T-helper 2 cell treated with Interferon-gamma antibody and Interleukin-4, amounts not matched to agents 5 μg/mL and 100 μg/mL, for 36 hours (primary cell): Measurements from ENCODE around the gene SLC19A1.
A peak's percentile ranks its signal among the peaks of the same experiment; 100 is the strongest.

Experiments
- DNase-seq: peaks from one replicate; pipeline ENCODE4 v3.0.0; 2021; ENCODE audit warnings: low spot score
- H3K27ac Mint-ChIP-seq: one replicate; pipeline ENCODE4 v1.8.0; 2021; ENCODE audit warnings: mild to moderate bottlenecking, mixed read lengths
- H3K27me3 Mint-ChIP-seq: one replicate; pipeline ENCODE4 v1.8.0; 2021; ENCODE audit warnings: low read depth, mixed read lengths
- H3K36me3 Mint-ChIP-seq: one replicate; pipeline ENCODE4 v1.8.0; 2021; ENCODE audit warnings: low read depth, mixed read lengths
- H3K4me1 Mint-ChIP-seq: one replicate; pipeline ENCODE4 v1.8.0; 2021; ENCODE audit warnings: low read depth, mixed read lengths
- H3K4me3 Mint-ChIP-seq: one replicate; pipeline ENCODE4 v1.8.0; 2022; ENCODE audit warnings: mild to moderate bottlenecking, moderate library complexity, mixed read lengths
- H3K9me3 Mint-ChIP-seq: one replicate; pipeline ENCODE4 v1.8.0; 2021; ENCODE audit warnings: mixed read lengths

Gene SLC19A1

DNA sequence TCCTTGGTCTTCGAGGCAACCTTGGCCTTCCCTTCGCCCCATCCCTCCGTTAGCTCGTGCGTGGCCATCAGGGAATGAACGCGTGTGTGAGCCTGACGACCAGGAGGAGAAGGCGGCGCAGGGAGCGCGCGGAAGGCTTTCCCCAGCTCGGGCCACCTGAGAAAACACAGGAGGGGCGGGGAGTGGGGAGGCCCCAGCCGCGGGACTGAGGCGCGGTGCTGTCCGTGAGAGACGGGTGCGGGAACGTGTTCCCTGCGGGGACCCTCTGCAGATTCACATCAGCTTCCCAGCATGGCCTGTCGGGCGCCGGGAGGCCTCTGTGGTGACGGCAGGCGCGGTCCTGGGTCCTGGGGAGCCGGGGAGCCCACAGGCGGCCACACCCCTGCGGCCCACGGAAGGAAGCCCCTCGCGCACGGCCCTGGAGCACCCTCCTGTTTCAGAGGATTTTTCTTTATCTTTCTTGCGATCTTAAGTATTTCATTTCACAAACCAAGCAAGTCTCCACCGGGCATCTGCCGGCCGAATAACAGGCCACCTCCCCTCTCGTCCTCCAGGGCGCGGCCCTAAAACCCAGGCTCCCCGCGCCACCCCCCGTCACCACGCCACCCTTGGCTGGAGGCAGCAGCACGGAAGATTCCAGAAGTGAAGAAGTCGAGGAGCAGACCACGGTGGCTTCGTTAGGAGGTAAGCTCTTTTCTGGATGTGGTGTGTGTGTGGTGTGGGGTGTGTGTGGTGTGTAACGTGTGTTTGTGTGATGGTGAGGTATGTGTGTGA is 66.3 kb downstream of the SLC19A1 start:
- H3K9me3 Mint-ChIP-seq: no peaks in the 10 kb centered on the region
- no peaks in the 10 kb centered on the region for H3K36me3 Mint-ChIP-seq
- no peaks in the 10 kb centered on the region for H3K27me3 Mint-ChIP-seq
- DNase-seq: no peak
- H3K27ac Mint-ChIP-seq: peak overlapping the region; percentile 15
- H3K4me3 Mint-ChIP-seq: peak overlapping the region; percentile 1
- peaks cover 25% of the 10 kb centered on the region for H3K4me1 Mint-ChIP-seq

DNA sequence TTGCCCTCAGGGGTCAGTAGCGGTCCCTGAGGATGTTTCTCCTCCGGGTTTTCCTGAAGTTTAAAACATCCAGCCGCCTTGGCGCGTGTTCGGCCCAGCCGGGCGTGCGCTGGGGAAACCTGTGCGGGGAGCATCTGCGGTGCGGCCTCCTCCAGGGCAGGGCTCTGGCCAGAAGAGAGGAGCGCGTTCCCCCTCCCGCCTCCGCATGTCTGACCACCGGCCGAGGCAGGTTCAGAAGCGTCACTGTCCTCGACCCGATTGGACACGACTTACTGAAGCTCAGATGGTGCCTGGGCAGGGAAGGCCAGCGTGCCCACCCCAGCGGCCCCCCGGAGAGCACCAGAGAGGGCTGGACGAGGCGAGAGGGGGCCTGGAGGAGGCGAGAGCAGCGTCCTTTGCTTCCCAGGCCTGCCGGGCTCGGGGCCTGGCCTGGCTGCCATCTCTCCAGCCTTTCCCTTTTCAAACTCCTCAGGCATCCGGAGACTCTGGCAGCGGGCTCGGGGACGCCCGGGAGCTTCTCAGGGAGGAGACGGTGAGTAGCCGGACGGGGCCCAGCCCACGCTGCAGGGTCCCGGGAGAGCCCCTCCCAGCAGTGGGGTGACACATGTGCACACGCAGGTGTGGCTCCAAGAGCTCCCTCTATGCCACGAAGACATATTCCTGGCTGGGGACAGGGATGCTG is 67.1 kb downstream of the SLC19A1 start:
- no peak overlapping the region for H3K4me3 Mint-ChIP-seq
- no peaks in the 10 kb centered on the region for H3K27me3 Mint-ChIP-seq
- H3K36me3 Mint-ChIP-seq: no peaks in the 10 kb centered on the region
- DNase-seq: no peak
- H3K27ac Mint-ChIP-seq: no peak overlapping the region
- peaks cover 27% of the 10 kb centered on the region for H3K4me1 Mint-ChIP-seq
- no peaks in the 10 kb centered on the region for H3K9me3 Mint-ChIP-seq

DNA sequence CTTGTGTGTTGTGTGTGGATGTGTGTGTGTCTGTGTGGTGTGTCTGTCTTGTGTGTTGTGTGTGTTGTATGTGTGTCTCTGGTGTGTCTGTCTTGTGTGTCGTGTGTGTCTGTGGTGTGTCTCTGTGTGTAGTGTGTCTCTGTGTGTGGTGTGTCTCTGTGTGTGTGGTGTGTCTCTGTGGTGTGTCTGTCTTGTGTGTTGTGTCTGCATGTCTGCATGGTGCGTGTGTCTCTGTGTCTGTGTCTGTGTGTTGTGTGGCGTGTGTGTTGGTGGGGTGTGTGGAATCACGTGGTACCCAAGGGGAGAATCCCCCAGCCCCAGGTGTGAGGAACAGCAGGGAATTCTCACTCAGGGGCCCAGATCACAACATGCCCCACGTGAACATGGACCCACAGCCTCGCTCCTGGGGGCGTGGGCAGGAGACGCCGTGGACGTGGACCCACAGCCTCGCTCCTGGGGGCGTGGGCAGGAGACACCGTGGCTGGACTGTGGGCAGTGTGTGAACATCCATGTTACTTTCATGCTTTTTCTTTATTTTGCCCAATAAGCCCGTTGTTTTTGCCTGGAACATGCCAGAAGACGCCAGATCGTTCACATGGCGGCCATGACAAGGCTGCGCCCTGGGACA is 67.8 kb downstream of the SLC19A1 start:
- H3K27me3 Mint-ChIP-seq: no peaks in the 10 kb centered on the region
- no peaks in the 10 kb centered on the region for H3K9me3 Mint-ChIP-seq

DNA sequence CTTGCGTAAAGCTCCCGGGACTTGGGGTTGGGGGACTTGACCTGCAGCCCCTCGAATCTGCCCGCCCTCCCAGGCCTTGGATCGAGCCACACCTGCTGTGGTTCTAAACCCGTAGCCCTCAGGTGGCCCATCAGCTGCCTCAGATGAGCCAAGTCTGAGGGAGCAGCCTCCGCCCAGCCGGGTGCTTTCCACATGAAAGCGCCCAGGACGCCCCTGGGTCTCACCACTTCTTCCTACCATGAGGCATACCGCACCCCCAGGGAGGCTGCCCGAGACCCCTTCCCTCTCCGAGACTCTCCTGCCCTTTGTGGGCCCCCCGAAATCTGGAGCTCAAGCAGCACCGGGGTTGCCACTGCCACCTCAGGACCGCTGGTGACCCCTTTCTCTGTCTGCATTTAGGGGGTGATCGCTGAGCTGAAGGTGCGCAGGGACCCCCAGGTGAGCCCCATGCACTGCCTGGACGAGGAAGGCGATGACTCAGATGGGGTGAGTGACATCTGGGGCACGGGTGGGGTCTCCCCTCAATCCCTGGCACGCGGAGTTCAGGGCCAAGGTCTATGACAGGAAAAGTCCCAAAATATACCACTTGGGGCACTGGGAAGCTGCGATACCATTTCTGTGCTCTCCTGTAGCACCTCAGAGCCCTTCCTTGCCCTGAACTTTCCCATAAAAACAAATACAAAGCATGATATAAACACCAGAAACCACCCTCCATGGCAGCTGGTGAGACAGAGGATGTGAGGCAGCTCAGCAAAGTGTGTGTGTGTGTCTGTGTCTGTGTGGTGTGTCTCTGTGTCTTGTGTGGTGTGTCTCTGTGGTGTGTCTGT is 68.5 kb downstream of the SLC19A1 start:
- Mint-ChIP-seq H3K4me1 (peaks cover 23% of the 10 kb centered on the region), H3K27ac (peak overlapping the region; percentile 41), H3K4me3 (no peak overlapping the region), H3K36me3 (no peaks in the 10 kb centered on the region), H3K9me3 (no peaks in the 10 kb centered on the region), H3K27me3 (no peaks in the 10 kb centered on the region)
- no peak for DNase-seq

More for the DNA sequence above, 67.8 kb downstream of the SLC19A1 start:
- no peak for DNase-seq
- H3K36me3 Mint-ChIP-seq: no peaks in the 10 kb centered on the region
- peaks cover 28% of the 10 kb centered on the region for H3K4me1 Mint-ChIP-seq
- H3K27ac Mint-ChIP-seq: peak overlapping the region; percentile 41
- no peak overlapping the region for H3K4me3 Mint-ChIP-seq

DNA sequence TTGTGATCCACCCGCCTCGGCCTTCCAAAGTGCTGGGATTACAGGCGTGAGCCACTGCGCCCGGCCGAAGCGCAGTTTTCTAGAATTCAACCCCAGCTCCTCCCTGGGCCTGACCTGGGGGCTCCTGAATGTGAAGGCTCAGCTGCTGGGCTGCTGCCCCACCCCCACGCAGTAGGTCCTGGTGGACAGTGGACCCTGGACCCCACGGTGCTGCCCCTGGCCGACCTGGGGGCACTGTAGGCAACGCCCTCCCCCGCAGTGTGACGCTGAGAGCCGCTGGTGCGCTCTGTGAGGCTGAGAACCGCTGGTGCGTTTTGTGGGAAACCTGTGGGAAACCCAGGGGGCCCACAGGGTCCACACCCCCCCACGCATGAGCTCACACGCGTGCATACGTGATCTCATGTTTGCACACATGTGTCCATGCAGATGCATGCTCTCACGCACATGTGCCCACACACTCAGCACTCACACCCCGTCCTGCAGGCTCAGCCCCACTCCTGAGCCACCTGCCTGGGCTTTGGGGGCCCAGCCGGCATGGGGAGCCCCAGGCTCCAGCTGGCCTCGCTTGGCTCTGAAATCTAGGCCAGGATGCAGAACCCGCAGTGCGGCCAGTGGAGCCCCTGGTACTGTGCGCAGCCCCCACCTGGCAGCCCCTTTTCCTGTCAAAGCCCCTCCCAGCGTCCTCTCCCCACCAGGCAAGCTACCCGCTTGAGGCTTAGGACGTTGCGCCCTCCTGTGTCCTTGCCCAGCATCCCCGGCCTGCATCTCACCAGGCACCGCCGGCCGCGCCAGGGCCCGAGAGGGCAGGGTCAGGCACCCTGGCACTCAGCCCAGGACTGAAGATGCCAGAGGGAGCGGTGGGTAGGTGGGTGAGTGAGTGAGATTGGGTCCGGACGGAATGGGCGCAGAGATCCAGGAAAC is 69.5 kb downstream of the SLC19A1 start:
- Mint-ChIP-seq H3K27me3 (no peaks in the 10 kb centered on the region), H3K27ac (no peak overlapping the region), H3K4me3 (no peak overlapping the region), H3K4me1 (peaks cover 14% of the 10 kb centered on the region), H3K9me3 (no peaks in the 10 kb centered on the region), H3K36me3 (no peaks in the 10 kb centered on the region)
- no peak for DNase-seq

DNA sequence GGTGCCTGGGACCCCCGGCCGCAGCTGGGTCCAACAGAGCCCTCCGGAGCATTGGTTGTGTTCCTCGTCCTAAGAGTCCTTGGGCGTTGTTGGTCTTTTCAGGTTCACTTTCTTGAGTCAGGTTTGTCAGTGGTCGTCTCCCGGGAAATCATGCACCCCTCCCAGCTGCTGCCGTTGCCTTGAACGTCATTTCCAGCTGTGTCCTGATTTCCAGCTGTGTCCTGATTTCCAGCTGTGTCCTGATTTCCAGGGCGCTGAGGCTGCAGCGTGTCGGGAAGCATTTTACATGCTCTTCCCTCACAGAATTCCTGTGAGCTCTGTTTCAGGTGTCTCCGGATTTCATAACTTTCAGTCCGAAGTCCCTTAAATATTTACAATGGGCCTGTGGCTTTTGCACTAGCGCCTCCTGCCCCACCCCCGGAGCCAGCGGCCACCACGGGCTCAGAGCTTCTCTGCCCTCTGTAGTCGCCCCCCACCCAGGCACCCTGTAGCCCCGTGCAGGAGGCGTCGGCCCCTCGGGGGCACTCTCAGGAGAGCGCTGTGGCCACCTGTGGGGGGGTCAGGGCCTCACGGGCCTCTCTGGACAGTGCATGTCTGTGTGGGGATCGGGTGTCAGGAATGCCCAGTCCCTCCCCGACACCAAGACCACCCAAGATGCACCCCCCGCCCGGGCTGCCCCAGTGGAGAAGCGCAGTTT is 70.6 kb downstream of the SLC19A1 start:
- no peak for DNase-seq
- Mint-ChIP-seq H3K4me3 (no peak overlapping the region), H3K9me3 (no peaks in the 10 kb centered on the region), H3K27ac (no peak overlapping the region), H3K27me3 (no peaks in the 10 kb centered on the region), H3K36me3 (no peaks in the 10 kb centered on the region), H3K4me1 (peaks cover 14% of the 10 kb centered on the region)

DNA sequence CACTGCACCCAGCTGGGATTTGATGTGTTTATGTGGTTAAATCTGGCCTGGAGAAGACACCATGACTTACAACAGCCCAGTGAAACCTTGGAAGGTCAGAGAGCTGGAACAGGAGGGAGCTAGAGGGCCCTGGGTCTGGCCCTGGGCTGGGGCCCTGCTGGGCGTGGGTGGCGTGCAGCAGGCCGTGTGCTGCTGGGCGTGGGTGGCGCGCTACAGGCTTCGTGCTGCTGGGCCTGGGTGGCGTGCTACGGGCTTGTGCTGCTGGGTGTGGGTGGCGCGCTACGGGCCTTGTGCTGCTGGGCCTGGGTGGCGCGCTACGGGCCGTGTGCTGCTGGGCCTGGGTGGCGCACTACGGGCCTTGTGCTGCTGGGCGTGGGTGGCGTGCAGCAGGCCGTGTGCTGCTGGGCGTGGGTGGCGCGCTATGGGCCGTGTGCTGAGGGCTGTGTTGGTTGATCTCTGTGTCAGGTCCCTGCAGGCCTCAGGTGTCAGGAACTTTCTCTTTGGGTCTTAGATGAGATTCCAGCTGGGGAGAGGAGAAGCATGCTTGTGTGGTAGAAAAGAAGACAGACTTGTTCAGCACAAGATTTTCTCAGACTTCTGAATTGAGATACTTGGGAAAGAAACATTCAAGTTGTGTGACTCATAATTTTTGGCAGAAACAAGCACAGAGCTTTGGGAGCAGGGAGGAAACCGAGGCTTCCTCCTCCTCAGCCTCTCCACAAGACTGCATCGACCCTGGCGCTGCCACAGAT is 71.3 kb downstream of the SLC19A1 start:
- H3K9me3 Mint-ChIP-seq: no peaks in the 10 kb centered on the region
- H3K27ac Mint-ChIP-seq: peak overlapping the region; percentile 53
- no peak overlapping the region for H3K4me3 Mint-ChIP-seq

DNA sequence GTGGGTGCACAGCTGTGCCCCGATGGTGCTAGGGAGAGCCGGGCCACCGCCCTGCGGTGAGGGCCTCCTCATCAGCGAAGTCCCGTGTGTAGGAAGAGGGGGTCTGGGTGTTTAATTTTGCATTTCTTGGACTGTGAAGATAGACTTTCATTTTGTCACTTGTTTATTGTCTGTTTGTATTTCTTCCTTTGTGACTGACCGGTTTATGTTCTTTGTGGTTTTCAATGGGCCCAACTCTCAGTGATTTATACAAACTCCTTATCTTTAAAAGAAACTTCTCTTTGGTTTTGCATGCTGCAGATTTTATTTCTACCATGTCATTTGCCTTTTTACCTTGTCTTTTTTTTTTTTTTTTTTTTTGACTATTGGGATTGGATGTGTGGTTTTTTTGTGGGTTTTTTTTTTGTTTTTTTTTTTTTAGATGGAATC is 72.1 kb downstream of the SLC19A1 start:
- H3K4me3 Mint-ChIP-seq: no peak overlapping the region
- H3K27ac Mint-ChIP-seq: peak overlapping the region; percentile 32
- no peak for DNase-seq
- no peaks in the 10 kb centered on the region for H3K27me3 Mint-ChIP-seq
- no peaks in the 10 kb centered on the region for H3K36me3 Mint-ChIP-seq
- H3K9me3 Mint-ChIP-seq: no peaks in the 10 kb centered on the region
- H3K4me1 Mint-ChIP-seq: peaks cover 11% of the 10 kb centered on the region

More for the DNA sequence above, 71.3 kb downstream of the SLC19A1 start:
- H3K36me3 Mint-ChIP-seq: no peaks in the 10 kb centered on the region
- H3K4me1 Mint-ChIP-seq: peaks cover 11% of the 10 kb centered on the region
- peak; percentile 17 for DNase-seq
- no peaks in the 10 kb centered on the region for H3K27me3 Mint-ChIP-seq

DNA sequence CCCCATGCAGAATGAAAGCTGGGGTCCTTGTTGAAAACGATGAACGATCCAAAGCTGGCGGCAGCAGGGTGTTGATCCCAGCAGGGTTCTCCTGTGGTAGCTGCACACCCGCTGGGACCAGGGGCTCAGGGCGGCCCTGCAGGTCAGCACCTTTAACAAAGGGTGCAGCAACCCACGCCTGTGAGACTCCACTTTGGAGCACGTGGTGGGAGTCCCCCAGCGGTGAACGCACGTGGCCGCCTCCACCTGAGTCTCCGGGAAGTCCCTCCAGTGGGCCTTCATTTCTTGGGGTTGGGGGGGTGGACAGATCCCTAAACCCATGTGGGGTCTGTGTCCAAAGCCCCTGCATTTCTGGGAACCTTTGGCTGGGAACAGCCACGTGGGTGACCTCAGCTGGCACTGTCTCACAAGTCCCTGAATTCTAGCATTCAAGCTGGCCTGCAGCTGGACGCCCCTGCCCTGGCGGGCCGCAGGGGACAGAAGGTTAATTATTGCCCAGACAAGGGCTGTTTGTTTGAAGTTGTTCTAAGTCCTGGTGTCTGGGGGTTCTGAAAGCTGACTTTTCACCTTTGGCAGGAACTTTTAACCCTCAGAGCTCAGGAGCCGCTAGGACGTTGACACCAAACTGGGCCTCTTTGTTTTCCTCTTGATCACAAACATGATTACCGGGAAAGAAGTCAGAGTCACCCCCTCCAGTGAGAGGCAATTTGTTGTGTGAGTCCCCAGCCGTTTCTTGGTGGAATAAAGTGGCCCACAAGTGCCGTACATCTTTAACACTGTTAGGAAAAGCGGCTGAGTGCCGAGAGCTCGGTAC is 72.8 kb downstream of the SLC19A1 start:
- H3K9me3 Mint-ChIP-seq: no peaks in the 10 kb centered on the region
- H3K27ac Mint-ChIP-seq: no peak overlapping the region
- H3K4me1 Mint-ChIP-seq: peaks cover 11% of the 10 kb centered on the region
- H3K36me3 Mint-ChIP-seq: no peaks in the 10 kb centered on the region
- H3K27me3 Mint-ChIP-seq: no peaks in the 10 kb centered on the region
- no peak for DNase-seq
- no peak overlapping the region for H3K4me3 Mint-ChIP-seq

DNA sequence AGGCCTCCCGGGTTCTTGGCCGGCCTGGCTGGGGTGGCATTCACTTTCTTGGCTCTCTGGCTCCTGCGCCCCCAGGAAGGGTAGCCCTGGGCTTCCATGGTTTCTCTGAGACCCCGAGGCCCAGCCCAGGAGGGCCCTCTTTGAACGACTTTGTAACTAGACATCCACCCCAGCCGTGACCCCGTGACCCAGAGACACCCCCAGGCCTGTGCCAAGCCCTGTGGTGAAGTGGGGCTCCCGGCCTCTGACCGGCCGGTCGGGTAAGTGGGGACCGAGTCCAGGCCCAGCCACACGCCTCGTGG is 73.3 kb downstream of the SLC19A1 start:
- H3K4me1 Mint-ChIP-seq: peaks cover 8% of the 10 kb centered on the region

DNA sequence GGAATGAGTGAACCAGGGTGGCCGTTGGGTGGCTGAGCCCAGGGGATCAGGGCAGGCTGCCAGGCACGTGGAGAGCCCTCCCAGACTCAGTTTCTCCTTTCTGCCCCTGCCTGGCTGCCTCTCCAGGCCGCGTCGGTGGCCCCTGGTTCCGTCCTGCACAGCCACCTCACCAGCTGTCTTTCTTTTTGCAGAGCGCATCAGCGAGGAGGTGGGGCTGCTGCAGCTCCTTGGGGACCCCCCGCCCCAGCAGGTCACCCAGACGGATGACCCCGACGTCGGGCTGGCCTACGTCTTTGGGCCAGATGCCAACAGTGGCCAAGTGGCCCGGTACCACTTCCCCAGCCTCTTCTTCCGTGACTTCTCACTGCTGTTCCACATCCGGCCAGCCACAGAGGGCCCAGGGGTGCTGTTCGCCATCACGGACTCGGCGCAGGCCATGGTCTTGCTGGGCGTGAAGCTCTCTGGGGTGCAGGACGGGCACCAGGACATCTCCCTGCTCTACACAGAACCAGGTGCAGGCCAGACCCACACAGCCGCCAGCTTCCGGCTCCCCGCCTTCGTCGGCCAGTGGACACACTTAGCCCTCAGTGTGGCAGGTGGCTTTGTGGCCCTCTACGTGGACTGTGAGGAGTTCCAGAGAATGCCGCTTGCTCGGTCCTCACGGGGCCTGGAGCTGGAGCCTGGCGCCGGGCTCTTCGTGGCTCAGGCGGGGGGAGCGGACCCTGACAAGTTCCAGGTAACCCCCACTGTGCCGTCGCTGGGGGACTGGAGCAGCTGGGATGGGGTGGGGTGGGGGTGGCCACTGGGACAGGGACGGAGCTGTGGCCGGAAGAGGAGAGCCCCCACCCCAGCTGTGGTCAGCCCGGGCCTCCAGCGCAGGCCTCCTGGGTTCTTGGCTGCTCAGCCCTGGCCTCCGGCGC is 73.9 kb downstream of the SLC19A1 start:
- Mint-ChIP-seq H3K36me3 (no peaks in the 10 kb centered on the region), H3K27me3 (no peaks in the 10 kb centered on the region), H3K9me3 (no peaks in the 10 kb centered on the region), H3K4me1 (peaks cover 8% of the 10 kb centered on the region), H3K4me3 (no peak overlapping the region), H3K27ac (no peak overlapping the region)
- DNase-seq: no peak

More for the DNA sequence above, 73.3 kb downstream of the SLC19A1 start:
- H3K9me3 Mint-ChIP-seq: no peaks in the 10 kb centered on the region
- H3K27ac Mint-ChIP-seq: no peak overlapping the region
- no peaks in the 10 kb centered on the region for H3K36me3 Mint-ChIP-seq
- H3K27me3 Mint-ChIP-seq: no peaks in the 10 kb centered on the region
- DNase-seq: no peak
- H3K4me3 Mint-ChIP-seq: no peak overlapping the region
